C4-2B (cell line): Measurements from ENCODE around the gene CLNK.
"Not testable (repeated sequence)": the region's sequence is repeated elsewhere in the genome, so short reads cannot be mapped to it uniquely, and the experiment has no call there.

Experiments used
- CTCF ChIP-seq: fragments of 450-650 bp; conservative IDR thresholded peaks from 2 replicates; pipeline ENCODE4 v1.5.1; 2017; ENCODE audit warnings: mild to moderate bottlenecking
- ZFX ChIP-seq: fragments of 450-650 bp; IDR thresholded peaks from 2 replicates; pipeline ENCODE4 v1.6.1; 2017

- not testable (repeated sequence) for TF ChIP-seq CTCF, ZFX
Observed at GRCh38 chr4:10574553-10574952, 110.0 kb downstream of the CLNK start.
